22Rv1 (cell line): ENCODE measurements around the gene GPN2.
"Not testable (repeated sequence)": the region's sequence is repeated elsewhere in the genome, so short reads cannot be mapped to it uniquely, and the experiment has no call there.

Experiments used
- H3K27ac ChIP-seq: fragments of 450-650 bp; 2 replicates; pipeline ENCODE4 v1.5.1; 2017
- ZFX ChIP-seq: fragments of 450-650 bp; IDR thresholded peaks from 2 replicates; pipeline ENCODE4 v1.6.1; 2017; ENCODE audit warnings: antibody characterized with exemption, borderline replicate concordance
- TF ChIP-seq, protein P1 (sequence below): fragments of 450-650 bp; IDR thresholded peaks from 2 replicates; pipeline ENCODE4 v1.5.1; 2017; ENCODE audit warnings: mild to moderate bottlenecking

The GPN2 gene

DNA sequence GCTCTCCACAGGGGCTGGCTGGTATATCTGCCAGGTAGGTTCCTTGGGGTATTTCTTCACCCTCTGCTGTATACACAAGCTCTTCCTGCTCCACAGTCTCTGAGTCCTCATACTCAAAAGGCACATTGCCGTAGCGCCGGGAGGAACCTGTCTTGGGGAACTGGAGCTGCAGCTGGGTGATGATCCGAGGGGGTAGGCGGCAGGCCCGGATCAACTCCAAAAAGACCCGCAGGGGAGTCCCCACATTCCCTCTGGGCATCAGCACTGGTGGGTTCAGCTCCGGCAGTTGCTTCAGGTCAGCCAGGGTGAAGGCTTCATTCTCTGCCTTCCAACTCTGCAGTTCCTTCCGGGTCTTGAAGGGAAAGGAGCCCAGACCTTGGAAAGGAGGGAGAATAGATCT lies 7.3 kb upstream of the GPN2 start:
- no peak overlapping the region for H3K27ac ChIP-seq
- TF ChIP-seq, protein P1, sequence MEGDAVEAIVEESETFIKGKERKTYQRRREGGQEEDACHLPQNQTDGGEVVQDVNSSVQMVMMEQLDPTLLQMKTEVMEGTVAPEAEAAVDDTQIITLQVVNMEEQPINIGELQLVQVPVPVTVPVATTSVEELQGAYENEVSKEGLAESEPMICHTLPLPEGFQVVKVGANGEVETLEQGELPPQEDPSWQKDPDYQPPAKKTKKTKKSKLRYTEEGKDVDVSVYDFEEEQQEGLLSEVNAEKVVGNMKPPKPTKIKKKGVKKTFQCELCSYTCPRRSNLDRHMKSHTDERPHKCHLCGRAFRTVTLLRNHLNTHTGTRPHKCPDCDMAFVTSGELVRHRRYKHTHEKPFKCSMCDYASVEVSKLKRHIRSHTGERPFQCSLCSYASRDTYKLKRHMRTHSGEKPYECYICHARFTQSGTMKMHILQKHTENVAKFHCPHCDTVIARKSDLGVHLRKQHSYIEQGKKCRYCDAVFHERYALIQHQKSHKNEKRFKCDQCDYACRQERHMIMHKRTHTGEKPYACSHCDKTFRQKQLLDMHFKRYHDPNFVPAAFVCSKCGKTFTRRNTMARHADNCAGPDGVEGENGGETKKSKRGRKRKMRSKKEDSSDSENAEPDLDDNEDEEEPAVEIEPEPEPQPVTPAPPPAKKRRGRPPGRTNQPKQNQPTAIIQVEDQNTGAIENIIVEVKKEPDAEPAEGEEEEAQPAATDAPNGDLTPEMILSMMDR: no peak
- no peak for TF ChIP-seq ZFX

DNA sequence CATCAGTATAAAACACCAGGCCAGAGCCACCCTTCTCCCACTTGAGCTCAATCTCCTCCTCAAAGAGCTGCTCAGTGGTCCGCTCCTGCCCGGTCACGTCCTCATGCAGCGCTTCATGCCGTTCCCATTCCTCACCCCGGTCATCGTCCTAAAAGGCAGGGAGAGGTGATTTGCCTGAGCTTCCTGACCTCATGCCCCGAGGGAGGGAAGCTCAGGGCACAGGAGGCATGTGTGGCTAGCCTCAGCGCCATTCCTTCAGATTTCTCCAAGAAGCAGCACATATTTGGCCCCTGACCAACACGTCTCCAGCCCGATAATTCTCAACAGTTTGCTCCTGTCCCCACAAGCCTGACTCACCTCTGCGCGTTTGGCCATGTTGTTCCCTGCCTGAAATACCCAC lies 4.2 kb upstream of the GPN2 start:
- TF ChIP-seq, protein P1: no peak
- no peak for TF ChIP-seq ZFX
- H3K27ac ChIP-seq: no peak overlapping the region

DNA sequence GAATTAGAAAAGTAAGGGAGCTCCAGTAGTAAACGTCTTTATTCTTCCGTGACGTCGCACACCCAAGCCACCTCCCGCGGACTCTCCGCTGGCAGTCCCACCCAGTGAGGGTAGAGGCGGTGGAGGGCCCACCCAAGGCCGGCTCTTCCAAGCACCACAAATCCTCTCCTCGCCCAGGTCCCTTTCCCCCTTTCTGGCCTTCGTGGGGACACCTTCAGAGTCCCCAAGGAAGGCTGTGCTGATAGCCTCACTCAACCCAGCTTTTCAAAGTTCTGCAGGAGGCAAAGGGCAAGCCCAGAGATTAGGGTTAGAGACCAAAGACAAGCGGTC lies 349 bp upstream of the GPN2 start:
- TF ChIP-seq, protein P1: no peak
- TF ChIP-seq ZFX: no peak
- peak overlapping the region; percentile 86 for H3K27ac ChIP-seq

DNA sequence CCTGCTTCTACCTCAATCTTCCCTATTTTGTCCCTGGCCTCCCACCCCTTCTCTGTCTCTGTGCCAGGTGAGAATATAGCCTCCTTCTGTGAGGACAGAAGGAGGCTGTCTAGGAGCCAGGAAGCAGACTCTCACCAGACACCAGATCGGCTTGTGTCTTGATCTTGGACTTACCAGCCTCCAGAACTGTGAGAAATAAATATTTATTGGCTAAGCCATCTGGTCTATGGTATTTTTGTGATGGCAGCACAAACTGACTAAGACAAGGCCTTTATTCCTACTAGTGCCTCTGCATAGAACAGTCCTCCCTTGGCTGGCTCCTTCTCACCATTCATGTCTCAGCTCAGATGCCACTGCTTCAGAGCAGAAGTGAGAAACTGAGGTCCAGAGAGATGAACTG lies 1.9 kb downstream of the GPN2 start:
- no peak overlapping the region; the same call in 1 of the 2 replicates for H3K27ac ChIP-seq
- TF ChIP-seq, protein P1: no peak
- no peak for TF ChIP-seq ZFX

DNA sequence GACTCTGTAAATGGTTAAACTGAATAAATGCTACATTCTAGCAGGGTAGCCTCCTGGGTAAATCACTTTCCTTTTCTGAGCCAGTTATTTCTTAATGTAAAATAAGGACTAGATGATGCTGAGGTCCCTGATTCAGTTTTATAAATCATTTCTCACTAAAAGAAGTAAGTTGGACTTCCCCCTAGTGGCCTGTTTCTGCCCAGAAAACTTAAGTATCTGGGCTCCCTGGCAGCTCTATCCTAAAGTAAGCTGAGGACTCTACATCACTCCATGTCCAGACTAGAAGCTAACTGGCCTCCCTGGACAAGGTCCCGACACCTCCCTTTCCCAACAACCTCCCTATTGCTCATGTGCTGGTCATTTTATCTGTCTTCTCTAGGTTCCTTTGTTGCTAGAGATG lies 3.0 kb downstream of the GPN2 start:
- H3K27ac ChIP-seq: no peak overlapping the region
- no peak for TF ChIP-seq ZFX
- TF ChIP-seq, protein P1: peak; percentile 37

DNA sequence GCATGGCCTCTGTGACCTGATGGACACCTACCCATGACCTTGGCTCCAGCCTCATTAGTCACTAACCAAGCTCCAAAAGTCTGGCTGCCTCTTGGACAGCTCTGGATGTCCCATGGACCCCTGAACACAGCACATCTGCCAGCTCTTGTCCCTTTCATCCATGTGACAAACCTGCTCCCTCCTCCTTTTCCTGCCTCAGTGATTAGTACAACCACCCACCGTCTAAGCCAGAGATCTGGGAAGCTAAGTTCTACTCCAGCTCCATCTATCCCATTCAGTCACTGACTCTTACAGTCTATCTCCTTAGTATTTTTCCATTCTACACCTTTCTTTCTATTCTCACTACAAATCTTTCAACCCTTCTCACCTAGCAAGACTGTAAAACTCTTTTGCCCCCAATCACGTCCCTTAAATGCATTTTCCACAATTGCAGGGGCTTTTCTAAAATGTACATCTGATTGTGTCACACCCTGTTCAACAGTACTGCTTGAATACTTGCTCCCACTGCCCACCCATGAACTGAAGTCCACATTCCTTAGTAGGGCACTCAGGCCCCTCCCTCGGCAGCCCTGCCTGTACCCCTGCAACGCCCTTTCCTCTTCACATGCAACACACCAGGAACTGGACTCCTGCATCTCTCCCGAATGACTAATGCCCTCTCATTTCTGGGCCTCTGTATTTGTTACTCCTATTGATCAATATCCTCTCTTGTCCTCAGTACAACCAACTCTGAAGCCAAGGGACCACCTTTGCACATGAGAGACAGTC lies 7.2 kb downstream of the GPN2 start:
- no peak overlapping the region for H3K27ac ChIP-seq
- no peak for TF ChIP-seq ZFX
- TF ChIP-seq, protein P1: no peak

DNA sequence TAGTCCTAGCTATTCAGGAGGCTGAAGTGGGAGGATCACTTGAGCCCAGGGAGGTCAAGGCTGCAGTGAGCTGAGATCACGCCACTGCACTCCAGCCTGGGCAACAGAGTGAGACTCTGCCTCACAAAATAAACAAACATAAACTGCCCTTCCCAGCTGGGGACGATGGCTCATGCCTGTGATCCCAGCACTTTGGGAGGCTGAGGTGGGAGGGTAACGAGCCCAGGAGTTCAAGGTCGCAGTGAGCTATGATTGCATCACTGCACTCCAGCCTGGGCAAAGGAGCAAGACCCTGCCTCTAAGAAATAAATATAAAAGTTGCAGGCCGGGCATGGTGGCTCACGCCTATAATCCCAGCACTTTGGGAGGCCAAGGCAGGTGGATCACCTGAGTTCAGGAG lies 8.5 kb downstream of the GPN2 start:
- H3K27ac ChIP-seq: not testable (repeated sequence)

DNA sequence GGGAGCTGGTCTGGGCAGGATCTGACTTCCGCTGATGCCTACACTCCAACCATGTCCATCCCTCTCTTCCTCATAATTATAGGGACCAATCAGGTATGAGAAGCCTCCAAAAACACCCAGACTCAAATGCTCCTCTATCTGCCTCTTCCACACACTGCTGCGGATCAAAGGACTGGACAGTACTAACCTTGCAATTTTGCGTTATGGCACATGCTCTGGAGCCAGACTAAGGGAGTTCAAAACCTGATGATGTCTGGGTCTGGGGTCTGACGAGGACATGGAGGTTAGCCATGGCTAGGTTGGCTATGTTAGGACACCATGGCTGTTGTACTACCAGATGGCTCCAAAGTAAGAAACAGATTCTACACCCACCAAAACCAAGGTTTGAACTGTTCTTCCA lies 10.3 kb downstream of the GPN2 start:
- H3K27ac ChIP-seq: no peak overlapping the region
- TF ChIP-seq, protein P1: no peak
- no peak for TF ChIP-seq ZFX
